GM21619 (cell line): ENCODE measurements around the gene SGTA.
"Not testable (repeated sequence)": the region's sequence is repeated elsewhere in the genome, so short reads cannot be mapped to it uniquely, and the experiment has no call there.

Source experiments
- ATAC-seq: cut with Tn5 transposase; IDR thresholded peaks from one replicate; pipeline ENCODE4 v1.9.1; 2021; ENCODE audit not compliant: unreplicated experiment

SGTA gene

GRCh38 chr19:2795827-2796658 is 13.0 kb upstream of the SGTA start:
- ATAC-seq, result no peak

- no peak for ATAC-seq
These were observed 10.5 kb upstream of the SGTA start for GRCh38 chr19:2793577-2793976.

- ATAC-seq, result no peak
These were observed 10.1 kb upstream of the SGTA start for GRCh38 chr19:2793126-2793525.

GRCh38 chr19:2792666-2793065 is 9.6 kb upstream of the SGTA start:
- ATAC-seq, result not testable (repeated sequence)

- no peak for ATAC-seq
These were observed 8.8 kb upstream of the SGTA start for GRCh38 chr19:2791876-2792275.

GRCh38 chr19:2791440-2791839 is 8.4 kb upstream of the SGTA start:
- ATAC-seq, result no peak

- no peak for ATAC-seq
These were observed 7.6 kb upstream of the SGTA start for GRCh38 chr19:2790557-2791271.

- no peak for ATAC-seq
These were observed 7.1 kb upstream of the SGTA start for GRCh38 chr19:2790194-2790556.

GRCh38 chr19:2788237-2788636 is 5.2 kb upstream of the SGTA start:
- ATAC-seq, result no peak

- no peak for ATAC-seq
These were observed 4.0 kb upstream of the SGTA start for GRCh38 chr19:2787115-2787514.

GRCh38 chr19:2785244-2785997 is 2.3 kb upstream of the SGTA start, which contains the start of gene THOP1:
Gene THOP1, plus strand, starts transcription at chr19:2785503. Its CDS starts 160 bp downstream, at chr19:2785663.
- ATAC-seq, result peak; percentile 50

- no peak for ATAC-seq
These were observed 690 bp upstream of the SGTA start for GRCh38 chr19:2783781-2784145.

GRCh38 chr19:2782329-2782935 is 641 bp downstream of the SGTA start:
- no peak for ATAC-seq

- ATAC-seq, result no peak
These were observed 2.8 kb downstream of the SGTA start for GRCh38 chr19:2780284-2780683.

GRCh38 chr19:2779121-2779740 is 3.8 kb downstream of the SGTA start:
- no peak for ATAC-seq

- ATAC-seq, result no peak
These were observed 5.0 kb downstream of the SGTA start for GRCh38 chr19:2777952-2778683.

- no peak for ATAC-seq
These were observed 7.3 kb downstream of the SGTA start for GRCh38 chr19:2775556-2776430.

GRCh38 chr19:2774953-2775555 is 8.0 kb downstream of the SGTA start:
- ATAC-seq, result no peak
